K562 (cell line): Measurements from ENCODE around the gene CDC45. TPM values are rescaled to one million over a fixed set of nuclear protein-coding genes. Genes with fewer than 3 reads are reported as not detected.

ENCODE experiments used
- ASH1L ChIP-seq: fragments of 450-650 bp; IDR thresholded peaks from 2 replicates; pipeline ENCODE4 v1.6.1; 2018; ENCODE audit warnings: borderline replicate concordance, mild to moderate bottlenecking, low read depth; ENCODE audit not compliant: partially characterized antibody
- CHD4 ChIP-seq: fragments of 200-600 bp; sonication (generic); IDR thresholded peaks from 3 replicates; pipeline ENCODE4 v1.6.1; 2012; ENCODE audit warnings: low read depth, mild to moderate bottlenecking, mixed read lengths, low read length, inconsistent platforms; ENCODE audit not compliant: insufficient read depth, insufficient replicate concordance, poor library complexity, severe bottlenecking
- NFXL1 ChIP-seq: fragments of 450-650 bp; formaldehyde crosslinking; IDR thresholded peaks from 2 replicates; pipeline ENCODE4 v1.4.0; 2021; ENCODE audit warnings: mild to moderate bottlenecking
- SNRNP70 ChIP-seq: fragments of 200-400 bp; formaldehyde crosslinking; optimal IDR thresholded peaks from 2 replicates; pipeline ENCODE3; 2017; ENCODE audit warnings: low read depth, low read length
- SUPT5H ChIP-seq: fragments of 450-650 bp; IDR thresholded peaks from 2 replicates; pipeline ENCODE4 v1.6.1; 2016
- ZBTB11 ChIP-seq, 3 experiments: fragments of 200-800 bp in 1 of 3; fragments of 250-450 bp in 1 of 3; fragments of 450-650 bp in 1 of 3; sonication (Bioruptor Pico) in 1 of 3; sonication (Bioruptor generic) in 1 of 3; formaldehyde crosslinking in 1 of 3; IDR thresholded peaks; 2 replicates each; pipeline versions ENCODE4 v1.6.1 to v1.8.0; 2016 to 2022; ENCODE audit warnings: mild to moderate bottlenecking in 2 of 3, missing genetic modification characterization in 2 of 3, missing compliant biosample characterization in 1 of 3, moderate library complexity in 1 of 3
- ZNF217 ChIP-seq: sonication (generic); formaldehyde crosslinking; IDR thresholded peaks from 2 replicates; pipeline ENCODE4 v1.8.0; 2022; ENCODE audit warnings: mild to moderate bottlenecking, missing genetic modification reagents
- ZNF398 ChIP-seq: fragments of 250-450 bp; sonication (Bioruptor Pico); IDR thresholded peaks from 2 replicates; pipeline ENCODE4 v1.8.0; 2021; ENCODE audit warnings: moderate library complexity, mild to moderate bottlenecking, inconsistent platforms
- polyA plus RNA-seq, 8 experiments: library from polyadenylated mRNA; depleted of rRNA in 4 of 8; stranded (reverse) in 5 of 8; unstranded in 3 of 8; fragments of >200 nt; fragmentation: Nextera tagmentation in 2 of 8; fragmentation: Illumina TruSeq in 1 of 8; extraction: Ambion mirVana in 2 of 8; extraction: Trizol in 1 of 8; gene quantifications; 2 replicates each; pipeline versions ENCODE4 v1.2.1 to v1.2.3, GENCODE V29; 2011 to 2014; ENCODE audit warnings: inconsistent platforms in 1 of 8, missing spikeins in 1 of 8
- total RNA-seq, 7 experiments: library from RNA; depleted of rRNA in 6 of 7; stranded (reverse); fragments of >200 nt in 6 of 7; fragmentation: Illumina TruSeq in 2 of 7; extraction: Trizol in 2 of 7; gene quantifications; 2 replicates each; pipeline versions ENCODE4 v1.2.1 to v1.2.3, GENCODE V29; 2011 to 2021; ENCODE audit warnings: low replicate concordance in 1 of 7

CDC45 gene
- total and polyA plus RNA-seq, 9 of the 15 experiments (the other 6 are each of a cell fraction or from before 2014, with no cell fraction given): 251 to 580 (median 410) TPM

- TF ChIP-seq ZBTB11 (CRISPR knock-in tag; IDR thresholded peaks at IDR 0.05) (no peak), ZNF217 (CRISPR knock-in tag) (no peak), CHD4 (no peak), SUPT5H (no peak), NFXL1 (CRISPR knock-in tag) (no peak), ZNF398 (CRISPR knock-in tag) (no peak), ASH1L (no peak), SNRNP70 (peak; percentile 66)
Observed at GRCh38 chr22:19456541-19456940, 23.2 kb upstream of the CDC45 start (continued).
